Measurements from ENCODE around the gene DIP2B. TPM values are rescaled to one million over a fixed set of nuclear protein-coding genes. Genes with fewer than 3 reads are reported as not detected.

DIP2B gene
- total RNA-seq, 2 experiments from 2014 or later = 29.5 to 30.0 TPM

GRCh38 chr12:50527359-50527726 lies 22.6 kb downstream of the DIP2B start:
- DNase-seq (no peak), ATAC-seq (ENCODE audit: poor library complexity) (no peak)
- Mint-ChIP-seq H3K27ac (no peak overlapping the region), H3K9me3 (no peaks in the 10 kb centered on the region), H3K4me3 (no peak overlapping the region), H3K36me3 (ENCODE audit: low read depth) (peaks cover 30% of the 10 kb centered on the region), H3K4me1 (ENCODE audit: low read depth) (peaks cover 52% of the 10 kb centered on the region), H3K27me3 (no peaks in the 10 kb centered on the region)
- peaks cover 26% of the 10 kb centered on the region for H3K4me1 ChIP-seq (ENCODE audit: insufficient read depth, low read length)
- H3K9me3 ChIP-seq (ENCODE audit: control insufficient read depth in 1 of 2, insufficient read depth in 1 of 2, low read length in 2 of 2) = no peaks in the 10 kb centered on the region
- H3K4me3 ChIP-seq (ENCODE audit: low read length) = no peak overlapping the region
- intact Hi-C loops (cut with DNase I, micrococcal nuclease) = no loop called here
- no peaks in the 10 kb centered on the region for H3K36me3 ChIP-seq (ENCODE audit: insufficient read depth, low read length)
- TF ChIP-seq CTCF (IDR thresholded peaks at IDR 0.05) = no peak
- no peaks in the 10 kb centered on the region for H3K27me3 ChIP-seq (ENCODE audit: control insufficient read depth in 1 of 2, insufficient read depth in 2 of 2, low read length in 2 of 2)
- ChIA-PET CTCF (no interaction called here), POLR2A (no interaction called here)
- H3K27ac ChIP-seq (ENCODE audit: low read depth in 1 of 2, low read length in 2 of 2) = no peak overlapping the region

GRCh38 chr12:50528800-50529199 lies 24.0 kb downstream of the DIP2B start:
- POLR2A ChIA-PET = interaction anchor here (0.7 to 1.5 kb wide), 2 partner anchors 11 to 24 kb away, joined by 3 to 4 read pairs; partner anchors contain the start of gene DIP2B
- Histone ChIP-seq H3K27me3 (ENCODE audit: control insufficient read depth in 1 of 2, insufficient read depth in 2 of 2, low read length in 2 of 2) (no peaks in the 10 kb centered on the region), H3K9me3 (ENCODE audit: control insufficient read depth in 1 of 2, insufficient read depth in 1 of 2, low read length in 2 of 2) (no peaks in the 10 kb centered on the region), H3K4me1 (ENCODE audit: insufficient read depth, low read length) (peaks cover 39% of the 10 kb centered on the region), H3K27ac (ENCODE audit: low read depth in 1 of 2, low read length in 2 of 2) (no peak overlapping the region), H3K36me3 (ENCODE audit: insufficient read depth, low read length) (no peaks in the 10 kb centered on the region), H3K4me3 (ENCODE audit: low read length) (no peak overlapping the region)
- DNase-seq = no peak
- intact Hi-C loops (cut with DNase I, micrococcal nuclease) = no loop called here
- Mint-ChIP-seq H3K9me3 (no peaks in the 10 kb centered on the region), H3K27me3 (no peaks in the 10 kb centered on the region), H3K27ac (peak overlapping the region; percentile 63), H3K4me1 (ENCODE audit: low read depth) (peaks cover 41% of the 10 kb centered on the region), H3K4me3 (no peak overlapping the region), H3K36me3 (ENCODE audit: low read depth) (peaks cover 26% of the 10 kb centered on the region)
- CTCF ChIA-PET = interaction anchor here (1.1 kb wide), 1 partner anchor 24 kb away, joined by 4 read pairs; the partner anchor contains the start of gene DIP2B
- ATAC-seq (ENCODE audit: poor library complexity) = no peak
- no peak for TF ChIP-seq CTCF (IDR thresholded peaks at IDR 0.05)

GRCh38 chr12:50529345-50529744 lies 24.6 kb downstream of the DIP2B start:
- peaks cover 20% of the 10 kb centered on the region for H3K36me3 Mint-ChIP-seq (ENCODE audit: low read depth)
- no peak overlapping the region for H3K27ac ChIP-seq (ENCODE audit: low read depth in 1 of 2, low read length in 2 of 2)
- H3K27me3 Mint-ChIP-seq = no peaks in the 10 kb centered on the region
- H3K27me3 ChIP-seq (ENCODE audit: control insufficient read depth in 1 of 2, insufficient read depth in 2 of 2, low read length in 2 of 2) = no peaks in the 10 kb centered on the region
- peak overlapping the region; percentile 63 for H3K27ac Mint-ChIP-seq
- H3K4me1 ChIP-seq (ENCODE audit: insufficient read depth, low read length) = peaks cover 40% of the 10 kb centered on the region
- no peak for DNase-seq
- no peak for TF ChIP-seq CTCF (IDR thresholded peaks at IDR 0.05)
- H3K4me3 ChIP-seq (ENCODE audit: low read length) = no peak overlapping the region
- H3K4me3 Mint-ChIP-seq = no peak overlapping the region
- intact Hi-C loops (cut with DNase I, micrococcal nuclease) = no loop called here
- ChIA-PET CTCF (interaction anchor here (1.1 kb wide), 1 partner anchor 24 kb away, joined by 4 read pairs; the partner anchor contains the start of gene DIP2B), POLR2A (interaction anchor here (0.7 to 1.5 kb wide), 2 partner anchors 11 to 24 kb away, joined by 3 to 4 read pairs; partner anchors contain the start of gene DIP2B)
- no peaks in the 10 kb centered on the region for H3K9me3 Mint-ChIP-seq
- peaks cover 36% of the 10 kb centered on the region for H3K4me1 Mint-ChIP-seq (ENCODE audit: low read depth)
- H3K36me3 ChIP-seq (ENCODE audit: insufficient read depth, low read length) = no peaks in the 10 kb centered on the region
- no peak for ATAC-seq (ENCODE audit: poor library complexity)
- no peaks in the 10 kb centered on the region for H3K9me3 ChIP-seq (ENCODE audit: control insufficient read depth in 1 of 2, insufficient read depth in 1 of 2, low read length in 2 of 2)

Measured in CD4-positive, alpha-beta T cell (primary cell).